Ovary (tissue), 3 donors: ENCODE measurements around the gene ACOT7.

Source experiments
- CTCF ChIP-seq, 3 donors: fragments of 450-650 bp in 2 of 3; fragments of 200-600 bp in 1 of 3; IDR thresholded peaks; one replicate each; pipeline versions ENCODE4 v1.5.1 to v1.8.0; 2016 to 2022; ENCODE audit warnings: antibody characterized with exemption in 3 of 3, mild to moderate bottlenecking in 1 of 3
- POLR2A ChIP-seq: fragments of 450-650 bp; IDR thresholded peaks from one replicate; pipeline ENCODE4 v1.6.1; 2017; ENCODE audit warnings: antibody characterized with exemption, mild to moderate bottlenecking, moderate library complexity
- donor health status: DM: no; HTN: no; CAD: no.

DNA sequence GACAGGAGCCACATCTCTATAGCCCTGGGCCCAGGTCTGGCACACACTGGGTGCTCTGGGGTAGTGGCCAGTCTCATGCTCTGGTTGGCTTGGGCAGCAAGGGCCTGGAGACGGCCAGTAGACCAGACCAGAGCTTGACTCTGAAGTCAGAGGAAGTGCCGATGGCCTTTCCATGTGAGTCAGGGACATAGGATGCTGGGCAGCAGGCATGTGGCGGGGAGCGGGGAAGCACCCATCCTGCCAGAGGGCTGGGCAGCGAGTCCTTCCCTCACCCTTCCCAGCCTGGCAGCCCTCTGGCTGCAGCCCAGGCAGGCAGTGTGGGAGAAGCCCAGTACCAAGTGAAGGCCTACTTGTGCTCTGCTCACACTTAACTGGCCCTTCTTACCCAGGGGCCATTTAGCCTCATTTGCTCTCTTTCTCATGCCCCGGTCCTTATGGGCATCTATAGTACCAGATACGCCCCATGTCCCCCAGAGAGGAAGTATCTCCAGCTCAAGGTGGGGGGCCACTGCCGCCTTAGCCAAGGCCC, 136.0 kb downstream of the ACOT7 start:
- TF ChIP-seq CTCF (IDR thresholded peaks at IDR 0.05) (no peak), POLR2A (no peak)
